Measurements from ENCODE around the gene C19orf67. TPM values are rescaled to one million over a fixed set of nuclear protein-coding genes. Genes with fewer than 3 reads are reported as not detected.

Gene C19orf67
- total RNA-seq, 1 experiment from 2014 or later, result 0.39 TPM

DNA sequence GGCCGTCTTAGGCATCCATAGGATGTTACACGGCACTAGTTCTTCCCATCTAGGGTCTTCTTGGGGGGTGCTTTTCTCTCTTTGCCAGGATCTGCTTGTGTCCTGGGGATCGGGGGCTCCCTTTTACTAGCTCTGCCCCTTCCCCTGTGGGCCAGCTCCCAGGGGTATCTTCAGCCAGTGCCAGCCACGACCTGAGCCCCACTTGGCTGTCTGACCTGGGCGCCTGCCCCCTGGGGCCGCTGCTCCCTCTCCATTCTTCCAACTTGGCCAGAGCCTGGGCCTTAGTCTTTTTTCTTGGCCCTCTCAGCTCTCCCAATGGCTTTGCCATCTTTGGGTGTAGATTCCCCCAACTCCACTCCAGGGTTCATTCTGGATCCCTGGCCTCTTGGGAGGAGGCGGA, 28.9 kb upstream of the C19orf67 start:
- no peak overlapping the region for H2AK5ac ChIP-seq (ENCODE audit: insufficient read length, low read length)
- H3K27me3 ChIP-seq (ENCODE audit: insufficient read depth, low read length), result no peaks in the 10 kb centered on the region; the same call in 1 of the 2 replicates
- peaks cover 16% of the 10 kb centered on the region for H3K23me2 ChIP-seq (ENCODE audit: insufficient read length, low read depth, low read length, poor library complexity, severe bottlenecking)
- no peak overlapping the region for H2BK12ac ChIP-seq (ENCODE audit: insufficient read length, low read depth, low read length)
- no peaks in the 10 kb centered on the region for H3K9me3 Mint-ChIP-seq
- DNase-seq, result no peak
- H3K9ac ChIP-seq (ENCODE audit: extremely low read depth, insufficient read length, low read length), result no peak overlapping the region
- H3K18ac ChIP-seq (ENCODE audit: insufficient read length, low read depth, low read length), result no peak overlapping the region
- no peak overlapping the region for H3K14ac ChIP-seq (ENCODE audit: insufficient read depth, low read length)
- peaks cover 9% of the 10 kb centered on the region; the same call in 1 of the 2 replicates for H3K4me1 ChIP-seq (ENCODE audit: insufficient read depth, low read length)
- no peak overlapping the region for H2BK5ac ChIP-seq (ENCODE audit: insufficient read length, low read length)
- no peak overlapping the region for H2BK20ac ChIP-seq (ENCODE audit: low read depth, low read length, poor library complexity, severe bottlenecking)
- no peak overlapping the region for H3K4me3 Mint-ChIP-seq
- no peak overlapping the region for H4K5ac ChIP-seq (ENCODE audit: insufficient read length, low read depth, low read length)
- H4K8ac ChIP-seq (replicated peaks; ENCODE audit: insufficient read length, low read depth, low read length), result no peak overlapping the region
- whole genome bisulfite sequencing (ENCODE audit: extremely low coverage, insufficient read length, low lambda C conversion rate), result no CpG with 5 or more reads among the region's 7 CpGs
- no peak overlapping the region for H3K56ac ChIP-seq (ENCODE audit: insufficient read length, low read depth, low read length)
- H3K23ac ChIP-seq (ENCODE audit: insufficient read length, low read depth, low read length), result no peak overlapping the region
- TF ChIP-seq, protein P1, sequence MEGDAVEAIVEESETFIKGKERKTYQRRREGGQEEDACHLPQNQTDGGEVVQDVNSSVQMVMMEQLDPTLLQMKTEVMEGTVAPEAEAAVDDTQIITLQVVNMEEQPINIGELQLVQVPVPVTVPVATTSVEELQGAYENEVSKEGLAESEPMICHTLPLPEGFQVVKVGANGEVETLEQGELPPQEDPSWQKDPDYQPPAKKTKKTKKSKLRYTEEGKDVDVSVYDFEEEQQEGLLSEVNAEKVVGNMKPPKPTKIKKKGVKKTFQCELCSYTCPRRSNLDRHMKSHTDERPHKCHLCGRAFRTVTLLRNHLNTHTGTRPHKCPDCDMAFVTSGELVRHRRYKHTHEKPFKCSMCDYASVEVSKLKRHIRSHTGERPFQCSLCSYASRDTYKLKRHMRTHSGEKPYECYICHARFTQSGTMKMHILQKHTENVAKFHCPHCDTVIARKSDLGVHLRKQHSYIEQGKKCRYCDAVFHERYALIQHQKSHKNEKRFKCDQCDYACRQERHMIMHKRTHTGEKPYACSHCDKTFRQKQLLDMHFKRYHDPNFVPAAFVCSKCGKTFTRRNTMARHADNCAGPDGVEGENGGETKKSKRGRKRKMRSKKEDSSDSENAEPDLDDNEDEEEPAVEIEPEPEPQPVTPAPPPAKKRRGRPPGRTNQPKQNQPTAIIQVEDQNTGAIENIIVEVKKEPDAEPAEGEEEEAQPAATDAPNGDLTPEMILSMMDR (conservative IDR thresholded peaks at IDR 0.05), result no peak
- no peaks in the 10 kb centered on the region; a peak in 2 of 7 replicates for H3K36me3 Mint-ChIP-seq (ENCODE audit: insufficient read depth in 1 of 3, low read depth in 3 of 3)
- no peak overlapping the region for H2BK15ac ChIP-seq (ENCODE audit: low read depth, low read length)
- H4K91ac ChIP-seq (ENCODE audit: insufficient read length, low read depth, low read length), result no peak overlapping the region
- H3K79me1 ChIP-seq (ENCODE audit: insufficient read depth, low read depth, low read length, poor library complexity, severe bottlenecking), result no peaks in the 10 kb centered on the region
- H2BK120ac ChIP-seq (ENCODE audit: low read depth, low read length, poor library complexity, severe bottlenecking), result no peak overlapping the region
- no peak overlapping the region for H3T11ph ChIP-seq (ENCODE audit: low read length)
- peaks cover 2% of the 10 kb centered on the region; the same call in 1 of the 2 replicates for H3K79me2 ChIP-seq (ENCODE audit: insufficient read depth, low read length)
- H3K4ac ChIP-seq (ENCODE audit: low read depth, low read length), result no peak overlapping the region
- H3K27me3 Mint-ChIP-seq (ENCODE audit: low read depth), result peaks cover 2% of the 10 kb centered on the region; the same call in 1 of the 2 replicates
- H3K27ac Mint-ChIP-seq, result no peak overlapping the region
- no peaks in the 10 kb centered on the region for H3K9me3 ChIP-seq (ENCODE audit: control insufficient read depth, low read depth, low read length)
- H3K27ac ChIP-seq (ENCODE audit: insufficient read length, low read depth, low read length), result no peak overlapping the region
- H4K20me1 ChIP-seq (ENCODE audit: control insufficient read depth, insufficient read depth, insufficient read length), result no peaks in the 10 kb centered on the region
- H2AFZ ChIP-seq (ENCODE audit: low read length), result no peak overlapping the region
- H3K4me2 ChIP-seq (ENCODE audit: insufficient read depth, insufficient read length, low read length), result no peak overlapping the region
- peaks cover 40 to 44% of the 10 kb centered on the region in 2 experiments for H3K4me1 Mint-ChIP-seq

Data from H9 (cell line).